Testis (tissue), 2 donors: ENCODE measurements around the gene APOC3.

ENCODE experiments used
- CTCF ChIP-seq, 3 experiments: fragments of 450-650 bp in 2 of 3; fragments of 200-600 bp in 1 of 3; sonication (generic) in 1 of 3; IDR thresholded peaks; one replicate each; pipeline ENCODE4 v1.5.1; 2016 to 2019; ENCODE audit warnings: antibody characterized with exemption in 3 of 3, mild to moderate bottlenecking in 2 of 3, moderate library complexity in 1 of 3
- POLR2A ChIP-seq: fragments of 450-650 bp; IDR thresholded peaks from one replicate; pipeline ENCODE4 v1.6.1; 2017; ENCODE audit warnings: antibody characterized with exemption, mild to moderate bottlenecking, moderate library complexity

GRCh38 chr11:116825434-116825833 lies 4.3 kb upstream of the APOC3 start:
- TF ChIP-seq CTCF (IDR thresholded peaks at IDR 0.05): no peak
- TF ChIP-seq POLR2A: no peak
